ENCODE measurements around the gene AP3B1.

DNA sequence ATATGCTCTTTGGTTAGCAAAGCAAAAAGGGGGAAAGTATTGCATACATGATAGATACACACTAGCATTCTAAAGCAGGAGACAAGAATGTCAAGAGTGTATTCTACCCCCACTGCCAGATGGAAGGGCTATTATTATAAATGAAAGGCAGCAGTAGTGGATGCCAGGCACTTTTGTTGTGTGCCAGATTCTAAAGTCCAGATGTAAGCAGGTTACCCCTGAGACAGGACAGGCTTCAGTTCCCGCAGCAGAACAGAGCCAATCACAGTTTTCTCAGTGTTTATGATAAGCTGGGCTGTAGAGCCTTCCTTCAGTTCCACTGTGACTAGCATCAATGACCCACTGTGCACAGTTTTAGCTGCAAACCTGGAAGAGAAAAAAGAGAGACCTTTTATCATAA, 291.8 kb downstream of the AP3B1 start:
- TF ChIP-seq, protein P1, sequence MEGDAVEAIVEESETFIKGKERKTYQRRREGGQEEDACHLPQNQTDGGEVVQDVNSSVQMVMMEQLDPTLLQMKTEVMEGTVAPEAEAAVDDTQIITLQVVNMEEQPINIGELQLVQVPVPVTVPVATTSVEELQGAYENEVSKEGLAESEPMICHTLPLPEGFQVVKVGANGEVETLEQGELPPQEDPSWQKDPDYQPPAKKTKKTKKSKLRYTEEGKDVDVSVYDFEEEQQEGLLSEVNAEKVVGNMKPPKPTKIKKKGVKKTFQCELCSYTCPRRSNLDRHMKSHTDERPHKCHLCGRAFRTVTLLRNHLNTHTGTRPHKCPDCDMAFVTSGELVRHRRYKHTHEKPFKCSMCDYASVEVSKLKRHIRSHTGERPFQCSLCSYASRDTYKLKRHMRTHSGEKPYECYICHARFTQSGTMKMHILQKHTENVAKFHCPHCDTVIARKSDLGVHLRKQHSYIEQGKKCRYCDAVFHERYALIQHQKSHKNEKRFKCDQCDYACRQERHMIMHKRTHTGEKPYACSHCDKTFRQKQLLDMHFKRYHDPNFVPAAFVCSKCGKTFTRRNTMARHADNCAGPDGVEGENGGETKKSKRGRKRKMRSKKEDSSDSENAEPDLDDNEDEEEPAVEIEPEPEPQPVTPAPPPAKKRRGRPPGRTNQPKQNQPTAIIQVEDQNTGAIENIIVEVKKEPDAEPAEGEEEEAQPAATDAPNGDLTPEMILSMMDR (IDR thresholded peaks at IDR 0.05), result no peak
- TF ChIP-seq POLR2A (IDR thresholded peaks at IDR 0.05; ENCODE audit: low read depth) (no peak), POLR2AphosphoS5 (IDR thresholded peaks at IDR 0.05) (no peak)
